HCT116 (cell line): ENCODE results near the gene TCHH.

Experiments
- EZH2 ChIP-seq: fragments of 200-600 bp; sonication (generic); IDR thresholded peaks from 2 replicates; pipeline ENCODE4 v1.6.1; 2017; ENCODE audit warnings: antibody characterized with exemption, mixed run types
- JUND ChIP-seq: IDR thresholded peaks from 2 replicates; pipeline ENCODE4 v1.6.1; 2012
- POLR2A ChIP-seq: IDR thresholded peaks from 2 replicates; pipeline ENCODE4 v1.7.0; 2011; ENCODE audit warnings: borderline replicate concordance; ENCODE audit not compliant: insufficient read depth, insufficient read length; ENCODE audit errors: extremely low read depth
- POLR2AphosphoS5 ChIP-seq: IDR thresholded peaks from 2 replicates; pipeline ENCODE4 v1.6.1; 2011; ENCODE audit warnings: mild to moderate bottlenecking, low read depth, low read length, moderate library complexity
- RAD21 ChIP-seq: IDR thresholded peaks from 2 replicates; pipeline ENCODE4 v1.6.1; 2012; ENCODE audit warnings: low read depth, mild to moderate bottlenecking
- SP1 ChIP-seq: IDR thresholded peaks from 2 replicates; pipeline ENCODE4 v1.6.1; 2012; ENCODE audit warnings: low read depth
- SRF ChIP-seq: IDR thresholded peaks from 2 replicates; pipeline ENCODE4 v1.6.1; 2012; ENCODE audit warnings: low read depth
- YY1 ChIP-seq: IDR thresholded peaks from 2 replicates; pipeline ENCODE4 v1.6.1; 2011; ENCODE audit warnings: low read length, low read depth, moderate library complexity, mild to moderate bottlenecking; ENCODE audit not compliant: insufficient replicate concordance; ENCODE audit errors: extremely low read depth
- TF ChIP-seq, protein P1 (sequence below), 3 experiments: fragments of 200-600 bp in 1 of 3; sonication (generic) in 1 of 3; IDR thresholded peaks in 2 of 3; conservative IDR thresholded peaks in 1 of 3; 2 replicates each; pipeline ENCODE4 v1.5.1; 2012 to 2017; ENCODE audit warnings: low read depth in 2 of 3, low read length in 2 of 3, antibody characterized with exemption in 1 of 3, borderline replicate concordance in 1 of 3, control low read depth in 1 of 3, mild to moderate bottlenecking in 1 of 3, mixed read lengths in 1 of 3, mixed run types in 1 of 3, moderate library complexity in 1 of 3; ENCODE audit not compliant: insufficient read depth in 1 of 3
- TF ChIP-seq, protein P2 (sequence below): IDR thresholded peaks from 2 replicates; pipeline ENCODE4 v1.6.1; 2012
- TF ChIP-seq, protein P3 (sequence below): IDR thresholded peaks from 2 replicates; pipeline ENCODE4 v1.6.1; 2012; ENCODE audit warnings: low read depth

DNA sequence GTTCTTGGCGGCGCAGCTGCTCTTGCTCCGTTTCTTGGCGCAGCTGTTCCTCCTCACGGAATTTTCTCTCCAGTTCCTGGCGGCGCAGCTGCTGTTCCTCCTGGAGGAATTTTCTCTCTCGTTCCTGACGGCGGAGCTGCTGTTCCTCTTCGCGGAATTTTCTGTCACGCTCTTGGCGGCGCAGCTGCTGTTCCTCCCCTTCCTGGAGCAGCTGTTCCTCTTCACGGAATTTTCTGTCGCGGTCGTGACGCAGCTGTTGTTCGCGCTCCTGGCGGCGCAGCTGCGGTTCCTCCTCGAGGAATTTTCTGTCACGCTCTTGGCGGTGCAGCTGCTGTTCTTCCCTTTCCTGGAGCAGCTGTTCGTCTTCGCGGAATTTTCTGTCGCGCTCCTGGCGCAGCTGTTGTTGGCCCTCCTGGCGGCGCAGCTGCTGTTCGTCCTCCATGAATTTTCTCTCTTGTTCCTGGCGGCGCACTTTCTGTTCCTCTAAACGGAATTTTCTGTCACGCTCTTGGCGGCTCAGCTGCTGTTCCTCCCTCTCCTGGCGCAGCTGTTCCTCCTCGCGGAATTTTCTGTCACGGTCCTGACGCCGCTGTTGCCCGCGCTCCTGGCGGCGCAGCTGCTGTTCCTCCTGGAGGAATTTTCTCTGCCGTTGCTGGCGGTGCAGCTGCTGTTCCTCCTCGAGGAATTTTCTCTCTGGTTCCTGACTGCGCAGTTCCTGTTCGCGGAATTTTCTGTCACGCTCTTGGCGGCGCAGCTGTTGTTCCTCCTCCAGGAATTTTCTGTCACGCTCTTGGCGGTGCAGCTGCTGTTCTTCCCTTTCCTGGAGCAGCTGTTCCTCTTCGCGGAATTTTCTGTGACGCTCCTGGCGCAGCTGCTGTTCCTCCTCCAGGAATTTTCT, 7.0 kb downstream of the TCHH start:
- TF ChIP-seq YY1, result no peak
- no peak for TF ChIP-seq POLR2A
- 0 out of 2 replicates have a peak, but pooled peaks have one; percentile 11 for TF ChIP-seq SP1
- TF ChIP-seq, protein P1, sequence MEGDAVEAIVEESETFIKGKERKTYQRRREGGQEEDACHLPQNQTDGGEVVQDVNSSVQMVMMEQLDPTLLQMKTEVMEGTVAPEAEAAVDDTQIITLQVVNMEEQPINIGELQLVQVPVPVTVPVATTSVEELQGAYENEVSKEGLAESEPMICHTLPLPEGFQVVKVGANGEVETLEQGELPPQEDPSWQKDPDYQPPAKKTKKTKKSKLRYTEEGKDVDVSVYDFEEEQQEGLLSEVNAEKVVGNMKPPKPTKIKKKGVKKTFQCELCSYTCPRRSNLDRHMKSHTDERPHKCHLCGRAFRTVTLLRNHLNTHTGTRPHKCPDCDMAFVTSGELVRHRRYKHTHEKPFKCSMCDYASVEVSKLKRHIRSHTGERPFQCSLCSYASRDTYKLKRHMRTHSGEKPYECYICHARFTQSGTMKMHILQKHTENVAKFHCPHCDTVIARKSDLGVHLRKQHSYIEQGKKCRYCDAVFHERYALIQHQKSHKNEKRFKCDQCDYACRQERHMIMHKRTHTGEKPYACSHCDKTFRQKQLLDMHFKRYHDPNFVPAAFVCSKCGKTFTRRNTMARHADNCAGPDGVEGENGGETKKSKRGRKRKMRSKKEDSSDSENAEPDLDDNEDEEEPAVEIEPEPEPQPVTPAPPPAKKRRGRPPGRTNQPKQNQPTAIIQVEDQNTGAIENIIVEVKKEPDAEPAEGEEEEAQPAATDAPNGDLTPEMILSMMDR (IDR thresholded peaks at IDR 0.05 in 2 of 3, conservative IDR thresholded peaks at IDR 0.05 in 1 of 3; ENCODE audit: borderline replicate concordance in 1 of 3, insufficient read depth in 1 of 3, low read depth in 2 of 3, low read length in 2 of 3), result 0 out of 6 replicates have a peak, but pooled peaks of 1 of the 3 experiments have one; percentile 4
- TF ChIP-seq, protein P2, sequence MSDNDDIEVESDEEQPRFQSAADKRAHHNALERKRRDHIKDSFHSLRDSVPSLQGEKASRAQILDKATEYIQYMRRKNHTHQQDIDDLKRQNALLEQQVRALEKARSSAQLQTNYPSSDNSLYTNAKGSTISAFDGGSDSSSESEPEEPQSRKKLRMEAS, result peak; percentile 74
- no peak for TF ChIP-seq JUND
- TF ChIP-seq POLR2AphosphoS5, result no peak
- no peak; the same call in 1 of the 2 replicates for TF ChIP-seq EZH2
- no peak for TF ChIP-seq SRF
- no peak for TF ChIP-seq RAD21
- TF ChIP-seq, protein P3, sequence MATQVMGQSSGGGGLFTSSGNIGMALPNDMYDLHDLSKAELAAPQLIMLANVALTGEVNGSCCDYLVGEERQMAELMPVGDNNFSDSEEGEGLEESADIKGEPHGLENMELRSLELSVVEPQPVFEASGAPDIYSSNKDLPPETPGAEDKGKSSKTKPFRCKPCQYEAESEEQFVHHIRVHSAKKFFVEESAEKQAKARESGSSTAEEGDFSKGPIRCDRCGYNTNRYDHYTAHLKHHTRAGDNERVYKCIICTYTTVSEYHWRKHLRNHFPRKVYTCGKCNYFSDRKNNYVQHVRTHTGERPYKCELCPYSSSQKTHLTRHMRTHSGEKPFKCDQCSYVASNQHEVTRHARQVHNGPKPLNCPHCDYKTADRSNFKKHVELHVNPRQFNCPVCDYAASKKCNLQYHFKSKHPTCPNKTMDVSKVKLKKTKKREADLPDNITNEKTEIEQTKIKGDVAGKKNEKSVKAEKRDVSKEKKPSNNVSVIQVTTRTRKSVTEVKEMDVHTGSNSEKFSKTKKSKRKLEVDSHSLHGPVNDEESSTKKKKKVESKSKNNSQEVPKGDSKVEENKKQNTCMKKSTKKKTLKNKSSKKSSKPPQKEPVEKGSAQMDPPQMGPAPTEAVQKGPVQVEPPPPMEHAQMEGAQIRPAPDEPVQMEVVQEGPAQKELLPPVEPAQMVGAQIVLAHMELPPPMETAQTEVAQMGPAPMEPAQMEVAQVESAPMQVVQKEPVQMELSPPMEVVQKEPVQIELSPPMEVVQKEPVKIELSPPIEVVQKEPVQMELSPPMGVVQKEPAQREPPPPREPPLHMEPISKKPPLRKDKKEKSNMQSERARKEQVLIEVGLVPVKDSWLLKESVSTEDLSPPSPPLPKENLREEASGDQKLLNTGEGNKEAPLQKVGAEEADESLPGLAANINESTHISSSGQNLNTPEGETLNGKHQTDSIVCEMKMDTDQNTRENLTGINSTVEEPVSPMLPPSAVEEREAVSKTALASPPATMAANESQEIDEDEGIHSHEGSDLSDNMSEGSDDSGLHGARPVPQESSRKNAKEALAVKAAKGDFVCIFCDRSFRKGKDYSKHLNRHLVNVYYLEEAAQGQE, result no peak
